Fibroblast of lung (primary cell): ENCODE results near the gene DDI1. TPM values are rescaled to one million over a fixed set of nuclear protein-coding genes. Genes with fewer than 3 reads are reported as not detected.

ENCODE experiments used
- DNase-seq, 2 donors: peaks; one replicate each; pipeline versions ENCODE4 v3.0.0 to v3.0.0-alpha.2; 2010; ENCODE audit warnings: low read depth in 2 of 2
- H2AFZ ChIP-seq: 2 replicates; pipeline ENCODE4 v1.5.1; 2012; ENCODE audit warnings: low read length, control low read depth, inconsistent platforms
- H3K27ac ChIP-seq: 2 replicates; pipeline ENCODE4 v1.5.1; 2011; ENCODE audit warnings: low read length, control low read depth; ENCODE audit not compliant: insufficient read depth
- H3K27me3 ChIP-seq: 2 replicates; pipeline ENCODE4 v1.5.1; 2011; ENCODE audit warnings: mild to moderate bottlenecking, low read length; ENCODE audit not compliant: control insufficient read depth, insufficient read depth
- H3K36me3 ChIP-seq: 2 replicates; pipeline ENCODE4 v1.5.1; 2011; ENCODE audit warnings: low read length; ENCODE audit not compliant: control insufficient read depth, insufficient read depth
- H3K4me1 ChIP-seq: 2 replicates; pipeline ENCODE4 v1.5.1; 2011; ENCODE audit warnings: low read length; ENCODE audit not compliant: control insufficient read depth, insufficient read depth; ENCODE audit errors: extremely low read depth
- H3K4me2 ChIP-seq: 2 replicates; pipeline ENCODE4 v1.5.1; 2011; ENCODE audit warnings: low read length, control low read depth; ENCODE audit not compliant: insufficient read depth; ENCODE audit errors: extremely low read depth
- H3K4me3 ChIP-seq, 4 experiments: fragments of 200-600 bp in 1 of 4; sonication (generic) in 1 of 4; replicated peaks in 1 of 4; 2 replicates each; pipeline ENCODE4 v1.5.1; 2011 to 2016; ENCODE audit warnings: low read length in 4 of 4, low read depth in 3 of 4, mild to moderate bottlenecking in 3 of 4, control low read depth in 2 of 4, inconsistent platforms in 1 of 4, mixed read lengths in 1 of 4; ENCODE audit not compliant: insufficient read depth in 1 of 4; ENCODE audit errors: control extremely low read depth in 1 of 4
- H3K79me2 ChIP-seq: 2 replicates; pipeline ENCODE4 v1.5.1; 2012; ENCODE audit warnings: mild to moderate bottlenecking, low read length, inconsistent platforms; ENCODE audit not compliant: control insufficient read depth, insufficient read depth
- H3K9ac ChIP-seq: 2 replicates; pipeline ENCODE4 v1.5.1; 2011; ENCODE audit warnings: mild to moderate bottlenecking, low read length, control low read depth; ENCODE audit not compliant: insufficient read depth
- H3K9me3 ChIP-seq: 2 replicates; pipeline ENCODE4 v1.5.1; 2012; ENCODE audit warnings: low read depth, low read length; ENCODE audit not compliant: control insufficient read depth, insufficient read depth
- H4K20me1 ChIP-seq: 2 replicates; pipeline ENCODE4 v1.5.1; 2011; ENCODE audit warnings: low read length; ENCODE audit not compliant: control insufficient read depth, insufficient read depth; ENCODE audit errors: extremely low read depth
- EZH2 ChIP-seq: IDR thresholded peaks from 2 replicates; pipeline ENCODE4 v1.5.1; 2012; ENCODE audit warnings: low read length, control low read depth, mild to moderate bottlenecking; ENCODE audit errors: missing control alignments
- polyA plus RNA-seq, 2 donors: library from polyadenylated mRNA; depleted of rRNA in 1 of 2; stranded (reverse) in 1 of 2; unstranded in 1 of 2; fragments of >200 nt; gene quantifications; 2 replicates each; pipeline ENCODE4 v1.2.1, GENCODE V29; 2011 to 2012; ENCODE audit warnings: missing spikeins in 1 of 2
- total RNA-seq: library from RNA; depleted of rRNA; stranded (reverse); fragments of >200 nt; gene quantifications from 2 replicates; pipeline ENCODE4 v1.2.1, GENCODE V29; 2014
- TF ChIP-seq, protein P1 (sequence below), 2 donors: IDR thresholded peaks in 1 of 2; conservative IDR thresholded peaks in 1 of 2; 1 replicate in 1 of 2; 2 replicates in 1 of 2; pipeline ENCODE4 v1.5.1; 2011 to 2012; ENCODE audit warnings: low read length in 2 of 2, control low read depth in 1 of 2, inconsistent platforms in 1 of 2, low read depth in 1 of 2, mild to moderate bottlenecking in 1 of 2

DDI1 gene
- total and polyA plus RNA-seq, 2 donors (not counting 1 experiment from before 2014, with no cell fraction given): not detected

DNA sequence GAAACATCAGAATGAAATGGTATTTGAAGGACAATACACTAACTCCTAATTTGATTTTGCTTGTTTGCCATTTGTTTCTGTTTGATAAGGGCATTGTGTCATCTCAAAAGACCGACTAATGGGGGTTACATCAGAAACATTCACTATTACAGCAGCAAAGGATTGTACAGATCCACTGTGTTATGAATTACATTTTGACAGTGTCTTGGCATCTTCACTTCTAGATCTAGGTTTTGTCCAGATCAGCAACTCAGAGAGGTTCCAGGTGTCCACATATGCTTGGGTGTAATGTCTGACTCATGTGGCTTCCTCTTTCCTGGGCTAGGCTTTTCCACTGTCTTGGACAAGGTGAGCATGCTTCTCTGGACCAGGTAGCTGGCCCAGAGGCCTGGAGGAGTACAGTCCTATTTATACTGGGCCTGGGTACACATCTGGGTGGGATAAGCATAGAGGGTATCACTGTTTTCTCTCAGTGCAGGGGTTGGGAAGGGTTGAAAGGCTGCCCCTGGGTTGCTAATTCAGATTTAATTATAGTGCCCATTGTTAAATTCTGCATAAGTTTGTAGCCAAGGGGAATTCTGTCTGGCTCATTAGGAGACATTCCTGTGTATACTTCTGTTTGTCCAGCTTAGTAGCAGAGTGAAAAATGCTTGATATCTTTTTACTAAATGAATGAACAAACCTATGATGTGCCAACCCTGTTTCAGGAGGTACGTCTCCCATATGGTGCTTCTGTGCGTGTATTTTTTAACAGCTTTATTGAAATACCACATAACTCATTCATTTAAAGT, 23.8 kb downstream of the DDI1 start:
- no peaks in the 10 kb centered on the region for H3K27me3 ChIP-seq
- H3K79me2 ChIP-seq: no peaks in the 10 kb centered on the region
- H3K27ac ChIP-seq: no peak overlapping the region
- H3K4me3 ChIP-seq: no peak overlapping the region
- H3K4me1 ChIP-seq: no peaks in the 10 kb centered on the region
- TF ChIP-seq EZH2: no peak
- TF ChIP-seq, protein P1, sequence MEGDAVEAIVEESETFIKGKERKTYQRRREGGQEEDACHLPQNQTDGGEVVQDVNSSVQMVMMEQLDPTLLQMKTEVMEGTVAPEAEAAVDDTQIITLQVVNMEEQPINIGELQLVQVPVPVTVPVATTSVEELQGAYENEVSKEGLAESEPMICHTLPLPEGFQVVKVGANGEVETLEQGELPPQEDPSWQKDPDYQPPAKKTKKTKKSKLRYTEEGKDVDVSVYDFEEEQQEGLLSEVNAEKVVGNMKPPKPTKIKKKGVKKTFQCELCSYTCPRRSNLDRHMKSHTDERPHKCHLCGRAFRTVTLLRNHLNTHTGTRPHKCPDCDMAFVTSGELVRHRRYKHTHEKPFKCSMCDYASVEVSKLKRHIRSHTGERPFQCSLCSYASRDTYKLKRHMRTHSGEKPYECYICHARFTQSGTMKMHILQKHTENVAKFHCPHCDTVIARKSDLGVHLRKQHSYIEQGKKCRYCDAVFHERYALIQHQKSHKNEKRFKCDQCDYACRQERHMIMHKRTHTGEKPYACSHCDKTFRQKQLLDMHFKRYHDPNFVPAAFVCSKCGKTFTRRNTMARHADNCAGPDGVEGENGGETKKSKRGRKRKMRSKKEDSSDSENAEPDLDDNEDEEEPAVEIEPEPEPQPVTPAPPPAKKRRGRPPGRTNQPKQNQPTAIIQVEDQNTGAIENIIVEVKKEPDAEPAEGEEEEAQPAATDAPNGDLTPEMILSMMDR (conservative IDR thresholded peaks at IDR 0.05 in 1 of 2, IDR thresholded peaks at IDR 0.05 in 1 of 2; ENCODE audit: low read depth in 1 of 2, low read length in 2 of 2): no peak
- H2AFZ ChIP-seq: no peak overlapping the region
- peak; percentile 4 to 9 for DNase-seq
- H4K20me1 ChIP-seq: no peaks in the 10 kb centered on the region
- no peaks in the 10 kb centered on the region for H3K36me3 ChIP-seq
- H3K9ac ChIP-seq: no peak overlapping the region
- H3K4me2 ChIP-seq: no peak overlapping the region
- no peaks in the 10 kb centered on the region for H3K9me3 ChIP-seq

DNA sequence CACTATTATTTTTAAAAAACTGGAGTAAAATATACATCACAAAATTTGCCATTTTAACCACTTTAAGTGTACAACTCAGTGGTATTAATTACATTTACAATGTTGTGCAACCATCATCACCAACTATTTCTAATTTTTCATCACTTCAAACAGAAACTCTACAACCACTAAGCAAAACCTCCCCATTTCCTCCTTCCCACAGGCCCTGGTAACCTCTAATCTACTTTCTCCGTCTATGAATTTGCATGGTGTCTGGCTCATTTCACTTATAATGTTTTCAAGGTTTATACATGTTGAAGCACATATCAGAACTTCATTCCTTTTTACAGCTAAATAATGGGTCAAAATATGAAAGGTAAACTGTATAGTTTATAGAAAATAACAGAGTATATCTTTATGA, 24.4 kb downstream of the DDI1 start:
- Histone ChIP-seq H3K79me2 (no peaks in the 10 kb centered on the region), H3K9me3 (no peaks in the 10 kb centered on the region)

DNA sequence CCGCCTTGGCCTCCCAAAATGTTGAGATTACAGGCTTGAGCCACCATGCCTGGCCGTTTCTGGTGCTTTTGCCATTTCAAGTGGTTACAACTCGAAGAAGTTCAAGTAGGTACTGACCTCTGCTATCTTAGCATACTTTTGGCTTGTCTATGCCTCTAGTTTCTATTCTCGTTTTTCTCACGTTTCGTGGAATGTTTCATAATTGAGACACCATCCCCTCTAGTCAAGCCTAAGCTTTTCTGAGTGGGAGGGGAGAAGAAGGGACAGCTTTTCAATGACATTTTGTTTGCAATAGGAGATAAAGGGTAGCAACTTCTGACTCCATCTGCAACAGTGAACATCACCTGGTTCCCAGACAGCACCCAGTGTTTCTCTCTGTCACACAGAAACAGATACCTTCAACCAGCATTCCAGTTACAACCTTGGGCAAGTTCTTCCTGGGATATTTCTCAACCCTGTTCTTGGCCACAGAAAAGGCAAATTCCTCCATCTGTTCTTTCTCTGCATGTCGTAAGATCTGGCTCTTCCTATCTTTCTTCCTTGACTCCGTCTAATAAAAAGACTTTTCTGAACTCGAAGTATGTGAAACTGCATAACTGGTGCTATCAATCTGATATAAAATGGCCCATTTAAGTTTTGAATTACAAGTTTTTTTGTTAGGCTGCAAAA, 25.5 kb downstream of the DDI1 start:
- Histone ChIP-seq H3K79me2 (no peaks in the 10 kb centered on the region), H3K36me3 (no peaks in the 10 kb centered on the region), H3K9ac (no peak overlapping the region), H4K20me1 (no peaks in the 10 kb centered on the region), H3K9me3 (no peaks in the 10 kb centered on the region), H3K27me3 (no peaks in the 10 kb centered on the region), H2AFZ (no peak overlapping the region), H3K4me2 (no peak overlapping the region), H3K4me1 (no peaks in the 10 kb centered on the region), H3K27ac (no peak overlapping the region), H3K4me3 (no peak overlapping the region)
- DNase-seq: peak in 1 of 2 donors; percentile 36
- TF ChIP-seq EZH2: no peak
- TF ChIP-seq, protein P1 (conservative IDR thresholded peaks at IDR 0.05 in 1 of 2, IDR thresholded peaks at IDR 0.05 in 1 of 2; ENCODE audit: low read depth in 1 of 2, low read length in 2 of 2): no peak

More for the DNA sequence above, 24.4 kb downstream of the DDI1 start:
- Histone ChIP-seq H3K9ac (no peak overlapping the region), H3K4me2 (no peak overlapping the region), H3K4me1 (no peaks in the 10 kb centered on the region), H2AFZ (no peak overlapping the region), H4K20me1 (no peaks in the 10 kb centered on the region), H3K27me3 (no peaks in the 10 kb centered on the region), H3K27ac (no peak overlapping the region), H3K36me3 (no peaks in the 10 kb centered on the region), H3K4me3 (no peak overlapping the region)
- no peak for TF ChIP-seq EZH2
- DNase-seq: no peak
